ENCODE data around the gene CTIF. TPM values are rescaled to one million over a fixed set of nuclear protein-coding genes. Genes with fewer than 3 reads are reported as not detected.

The CTIF gene
- total RNA-seq, 4 donors from 2014 or later, result 29.0 to 61.5 (median 37.7) TPM

GRCh38 chr18:48734460-48734859, 195.6 kb downstream of the CTIF start:
- no peaks in the 10 kb centered on the region for H3K9me3 ChIP-seq
- H3K27me3 ChIP-seq, result no peaks in the 10 kb centered on the region
- peaks cover 15% of the 10 kb centered on the region for H3K4me1 ChIP-seq
- no peaks in the 10 kb centered on the region for H3K36me3 ChIP-seq
- H3K27ac ChIP-seq, result no peak overlapping the region
- H3K4me3 ChIP-seq, result no peak overlapping the region
- WGBS, result 89% methylated on average over 5 of the region's 5 CpGs
- TF ChIP-seq POLR2AphosphoS5 (IDR thresholded peaks at IDR 0.05), result no peak
- no peak for TF ChIP-seq POLR2A (IDR thresholded peaks at IDR 0.05)
- no peak for TF ChIP-seq EP300 (IDR thresholded peaks at IDR 0.05)
- TF ChIP-seq CTCF (IDR thresholded peaks at IDR 0.05), result no peak
- no peak for DNase-seq (ENCODE audit: low spot score in 2 of 2)

- no peaks in the 10 kb centered on the region for H3K27me3 ChIP-seq
- H3K9me3 ChIP-seq, result no peaks in the 10 kb centered on the region
- 78% methylated on average over 8 of the region's 8 CpGs for whole genome bisulfite sequencing
- H3K4me3 ChIP-seq, result no peak overlapping the region
- TF ChIP-seq CTCF (IDR thresholded peaks at IDR 0.05) (no peak), POLR2AphosphoS5 (IDR thresholded peaks at IDR 0.05) (no peak), POLR2A (IDR thresholded peaks at IDR 0.05) (no peak), EP300 (IDR thresholded peaks at IDR 0.05) (no peak)
- no peaks in the 10 kb centered on the region for H3K36me3 ChIP-seq
- peaks cover 21% of the 10 kb centered on the region for H3K4me1 ChIP-seq
- H3K27ac ChIP-seq, result no peak overlapping the region
- no peak for DNase-seq (ENCODE audit: low spot score in 2 of 2)
These were observed 196.3 kb downstream of the CTIF start for GRCh38 chr18:48735080-48735676.

- no peaks in the 10 kb centered on the region for H3K36me3 ChIP-seq
- peaks cover 23% of the 10 kb centered on the region for H3K4me1 ChIP-seq
- H3K27me3 ChIP-seq, result no peaks in the 10 kb centered on the region
- H3K9me3 ChIP-seq, result no peaks in the 10 kb centered on the region
- no peak overlapping the region for H3K27ac ChIP-seq
- no peak for TF ChIP-seq CTCF (IDR thresholded peaks at IDR 0.05)
- no peak for TF ChIP-seq POLR2A (IDR thresholded peaks at IDR 0.05)
- TF ChIP-seq EP300 (IDR thresholded peaks at IDR 0.05), result no peak
- no peak for TF ChIP-seq POLR2AphosphoS5 (IDR thresholded peaks at IDR 0.05)
- H3K4me3 ChIP-seq, result no peak overlapping the region
- no peak for DNase-seq (ENCODE audit: low spot score in 2 of 2)
- WGBS, result 76% methylated on average over 13 of the region's 14 CpGs
These were observed 196.9 kb downstream of the CTIF start for GRCh38 chr18:48735681-48736255.

GRCh38 chr18:48736321-48737260, 197.8 kb downstream of the CTIF start:
- Histone ChIP-seq H3K4me3 (no peak overlapping the region), H3K4me1 (peaks cover 25% of the 10 kb centered on the region), H3K36me3 (no peaks in the 10 kb centered on the region), H3K9me3 (no peaks in the 10 kb centered on the region), H3K27ac (no peak overlapping the region), H3K27me3 (no peaks in the 10 kb centered on the region)
- DNase-seq (ENCODE audit: low spot score in 2 of 2), result no peak
- TF ChIP-seq EP300 (IDR thresholded peaks at IDR 0.05), result no peak
- no peak for TF ChIP-seq POLR2A (IDR thresholded peaks at IDR 0.05)
- no peak for TF ChIP-seq POLR2AphosphoS5 (IDR thresholded peaks at IDR 0.05)
- no peak for TF ChIP-seq CTCF (IDR thresholded peaks at IDR 0.05)
- WGBS, result 77% methylated on average over 11 of the region's 13 CpGs
